GM21717 (cell line): ENCODE data around the gene C2orf15.
"Not testable (repeated sequence)": the region's sequence is repeated elsewhere in the genome, so short reads cannot be mapped to it uniquely, and the experiment has no call there.

Experiments
- ATAC-seq: cut with Tn5 transposase; IDR thresholded peaks from one replicate; pipeline ENCODE4 v1.9.1; 2021; ENCODE audit warnings: mild to moderate bottlenecking, moderate library complexity; ENCODE audit not compliant: unreplicated experiment

C2orf15 gene

GRCh38 chr2:99141110-99142108 lies at the start of gene C2orf15:
Gene C2orf15 (plus strand): TSS chr2:99141707. CDS start chr2:99150559, 8,852 bp downstream.
- peak; percentile 88 for ATAC-seq

- ATAC-seq, result no peak
Observed at GRCh38 chr2:99096728-99097127, 44.8 kb upstream of the C2orf15 start.

GRCh38 chr2:99101697-99102096 lies 39.8 kb upstream of the C2orf15 start:
- ATAC-seq, result no peak

GRCh38 chr2:99104006-99104405 lies 37.5 kb upstream of the C2orf15 start:
- no peak for ATAC-seq

GRCh38 chr2:99106913-99107312 lies 34.6 kb upstream of the C2orf15 start:
- no peak for ATAC-seq

- no peak for ATAC-seq
Observed at GRCh38 chr2:99111236-99111635, 30.3 kb upstream of the C2orf15 start.

GRCh38 chr2:99111945-99112344 lies 29.6 kb upstream of the C2orf15 start:
- ATAC-seq, result no peak

GRCh38 chr2:99112617-99113016 lies 28.9 kb upstream of the C2orf15 start:
- ATAC-seq, result no peak

GRCh38 chr2:99127981-99128380 lies 13.5 kb upstream of the C2orf15 start:
- no peak for ATAC-seq

- not testable (repeated sequence) for ATAC-seq
Observed at GRCh38 chr2:99135044-99135556, 6.4 kb upstream of the C2orf15 start.

- ATAC-seq, result no peak
Observed at GRCh38 chr2:99139003-99139402, 2.5 kb upstream of the C2orf15 start.

- no peak for ATAC-seq
Observed at GRCh38 chr2:99140056-99140859, 1.2 kb upstream of the C2orf15 start.

- ATAC-seq, result peak; percentile 36
Observed at GRCh38 chr2:99140860-99141109, 722 bp upstream of the C2orf15 start.

GRCh38 chr2:99150706-99151105 lies 9.2 kb downstream of the C2orf15 start:
- no peak for ATAC-seq

- ATAC-seq, result no peak
Observed at GRCh38 chr2:99152199-99152895, 10.8 kb downstream of the C2orf15 start.

GRCh38 chr2:99153921-99154604 lies 12.6 kb downstream of the C2orf15 start:
- no peak for ATAC-seq

- ATAC-seq, result peak; percentile 95
Observed at GRCh38 chr2:99154643-99155536, 13.4 kb downstream of the C2orf15 start, which contains the start of the genes LIPT1 and TSGA10. Gene LIPT1 (plus strand): TSS chr2:99154967. CDS start chr2:99161958, 6,991 bp downstream. Gene TSGA10 (minus strand): TSS chr2:99154942. CDS start chr2:99109439, 45,503 bp downstream.

- ATAC-seq, result no peak
Observed at GRCh38 chr2:99156891-99157290, 15.4 kb downstream of the C2orf15 start.

- ATAC-seq, result no peak
Observed at GRCh38 chr2:99158599-99158998, 17.1 kb downstream of the C2orf15 start.
